GM18519 (cell line): ENCODE measurements around the gene VPREB1.
"Not testable (repeated sequence)": the region's sequence is repeated elsewhere in the genome, so short reads cannot be mapped to it uniquely, and the experiment has no call there.

Experiments
- ATAC-seq: cut with Tn5 transposase; IDR thresholded peaks from one replicate; pipeline ENCODE4 v1.9.1; 2021; ENCODE audit warnings: mild to moderate bottlenecking, moderate library complexity; ENCODE audit not compliant: unreplicated experiment, low FRiP score

Gene VPREB1

DNA sequence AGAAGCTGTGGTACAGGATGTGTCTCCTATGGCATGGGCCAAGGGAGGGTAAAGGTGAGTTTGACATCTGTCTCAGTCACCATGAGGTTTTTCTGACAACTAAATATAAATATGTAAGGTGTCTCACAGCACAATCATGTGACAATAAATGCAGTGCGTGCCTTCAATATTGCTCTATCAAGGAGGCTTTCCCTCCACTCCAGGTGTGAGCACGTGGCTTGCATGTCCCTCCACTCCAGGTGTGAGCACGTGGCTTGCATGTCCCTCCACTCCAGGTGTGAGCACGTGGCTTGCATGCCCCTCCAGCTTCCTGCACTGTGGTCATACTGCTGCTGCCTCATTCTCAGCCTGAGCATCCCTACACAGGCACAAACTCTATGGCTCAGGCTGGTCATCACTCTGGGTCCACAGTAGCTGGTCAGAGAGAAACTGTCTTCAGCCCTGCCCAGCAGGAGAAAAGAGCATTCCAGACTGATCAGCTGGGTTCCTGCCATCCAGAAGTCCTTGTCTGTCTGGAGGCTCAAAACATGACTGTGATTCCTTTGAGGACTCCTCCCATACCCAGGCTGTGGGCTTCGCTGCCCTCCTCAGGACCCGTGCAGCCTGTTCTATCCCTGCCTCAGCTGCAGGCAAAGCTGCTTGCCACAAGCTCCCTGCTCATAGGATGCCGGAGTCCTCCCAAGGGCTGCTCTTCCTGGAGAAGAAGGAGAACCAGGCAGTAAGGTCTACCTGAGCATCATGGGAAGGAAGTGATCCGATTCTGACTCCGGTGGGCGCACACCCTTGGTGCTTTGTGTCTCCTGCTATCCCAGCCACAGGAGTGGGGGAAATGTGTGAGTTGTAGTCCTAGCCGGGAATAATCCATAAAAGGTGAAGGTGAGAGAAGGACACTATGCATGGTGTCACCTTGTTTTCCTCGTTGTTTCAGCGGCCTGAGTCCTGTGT, 33.4 kb upstream of the VPREB1 start:
- ATAC-seq, result no peak

DNA sequence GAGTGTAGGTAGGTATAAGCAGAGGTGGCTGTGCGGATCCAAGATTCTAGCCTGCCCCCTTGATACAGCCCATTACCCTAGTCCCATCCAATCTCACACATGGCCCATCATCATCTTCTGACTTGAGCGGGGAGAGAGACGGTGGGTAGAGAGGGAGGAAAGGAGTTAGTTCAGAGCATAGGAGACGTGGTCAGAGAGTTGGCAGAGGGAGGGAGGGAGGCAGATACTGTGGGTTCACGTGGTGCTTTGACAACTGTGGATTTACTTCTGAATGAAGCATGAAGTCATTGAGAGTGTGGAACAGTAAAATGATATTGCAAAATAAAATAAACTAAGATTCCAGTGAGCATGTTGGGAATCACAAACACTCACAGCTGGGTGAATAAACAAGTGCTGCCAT, 31.4 kb upstream of the VPREB1 start:
- no peak for ATAC-seq

DNA sequence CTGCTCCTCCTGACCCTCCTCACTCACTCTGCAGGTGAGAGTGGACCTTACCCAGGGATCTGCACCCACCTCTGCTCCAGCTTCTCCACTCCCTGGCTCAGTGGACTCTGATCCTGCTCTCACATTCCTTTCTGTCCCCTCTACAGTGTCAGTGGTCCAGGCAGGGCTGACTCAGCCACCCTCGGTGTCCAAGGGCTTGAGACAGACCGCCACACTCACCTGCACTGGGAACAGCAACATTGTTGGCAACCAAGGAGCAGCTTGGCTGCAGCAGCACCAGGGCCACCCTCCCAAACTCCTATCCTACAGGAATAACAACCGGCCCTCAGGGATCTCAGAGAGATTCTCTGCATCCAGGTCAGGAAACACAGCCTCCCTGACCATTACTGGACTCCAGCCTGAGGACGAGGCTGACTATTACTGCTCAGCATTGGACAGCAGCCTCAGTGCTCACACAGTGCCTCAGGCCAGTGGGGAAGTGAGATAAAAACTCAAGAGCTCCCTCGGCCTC, 29.7 kb upstream of the VPREB1 start:
- ATAC-seq, result no peak

DNA sequence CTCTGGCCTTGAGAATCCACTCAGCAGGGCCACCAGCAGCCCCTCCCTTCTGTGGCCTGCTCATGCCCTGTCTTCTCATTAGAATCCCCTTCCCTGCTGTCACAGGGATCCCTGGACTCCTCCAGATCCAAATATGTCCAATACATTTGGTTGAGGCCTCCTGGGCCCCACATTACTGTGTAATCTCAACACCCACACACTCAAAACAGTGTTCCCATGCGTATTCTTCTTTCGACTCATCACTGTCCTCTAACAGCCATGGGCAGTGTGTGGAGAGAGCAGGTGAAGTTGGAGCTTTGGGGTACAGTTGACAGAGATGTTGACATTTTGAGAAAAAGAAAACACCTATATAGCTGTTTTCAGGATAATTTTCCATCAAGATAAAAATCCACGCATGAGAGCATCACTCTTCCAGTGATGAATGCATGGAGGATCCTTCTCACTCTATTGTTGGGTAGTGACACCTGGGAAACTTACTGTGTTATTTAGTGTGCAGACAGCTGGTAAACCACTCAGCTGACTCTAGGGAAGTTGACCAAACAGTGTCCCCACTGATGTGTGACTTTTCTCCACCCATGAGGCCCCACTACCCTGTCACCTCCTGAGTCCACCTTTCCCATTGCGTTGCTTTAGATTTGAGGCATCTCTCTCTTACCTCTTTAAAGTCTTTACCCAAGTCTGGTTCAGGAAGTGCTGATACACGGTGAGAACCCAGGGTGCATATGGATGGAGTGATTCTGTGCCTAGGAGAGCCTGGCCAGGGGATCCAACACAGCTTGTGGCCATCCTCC, 28.7 kb upstream of the VPREB1 start:
- ATAC-seq, result no peak

DNA sequence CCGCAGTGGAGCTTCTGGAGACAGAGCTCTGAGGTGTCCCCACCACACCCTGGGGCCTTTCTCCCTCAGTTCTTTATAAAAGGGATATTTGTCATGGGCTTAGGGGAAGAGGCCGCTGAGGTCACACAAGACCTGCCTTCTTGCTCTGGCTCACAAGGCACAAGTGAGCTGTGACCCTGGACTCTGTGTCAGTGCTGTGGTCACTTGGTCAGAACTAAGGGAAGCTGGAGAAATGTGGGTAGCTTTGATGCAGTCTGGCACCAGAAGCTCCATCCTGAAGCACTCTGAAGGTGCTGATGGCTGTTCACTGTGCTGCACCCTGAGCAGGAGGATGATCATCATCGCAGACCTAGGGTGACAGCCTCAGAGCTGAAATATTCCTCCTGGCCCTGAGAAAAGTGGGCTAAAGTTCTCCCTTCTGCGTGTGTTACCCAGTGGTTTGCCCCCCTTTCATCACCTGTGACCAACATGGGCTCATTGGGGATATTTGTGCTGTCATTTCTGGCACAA, 28.1 kb upstream of the VPREB1 start:
- no peak for ATAC-seq

DNA sequence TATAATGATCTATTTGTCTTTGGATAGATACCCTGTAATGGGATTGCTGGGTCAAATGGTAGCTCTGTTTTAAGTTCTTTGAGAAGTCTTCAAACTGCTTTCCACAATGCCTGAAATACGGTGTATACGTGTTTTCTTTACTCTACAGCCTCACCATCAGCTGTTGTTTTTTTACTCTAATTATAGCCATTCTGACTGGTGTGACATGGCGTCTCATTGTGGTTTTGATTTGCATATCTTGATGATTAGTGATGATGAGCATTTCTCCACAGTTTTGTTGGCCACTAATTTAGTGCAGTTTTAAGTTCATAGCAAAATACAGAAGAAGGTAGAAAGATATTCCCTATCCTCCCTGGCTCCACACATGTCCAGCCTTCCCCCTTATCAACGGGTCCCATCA, 26.3 kb upstream of the VPREB1 start:
- ATAC-seq, result no peak

DNA sequence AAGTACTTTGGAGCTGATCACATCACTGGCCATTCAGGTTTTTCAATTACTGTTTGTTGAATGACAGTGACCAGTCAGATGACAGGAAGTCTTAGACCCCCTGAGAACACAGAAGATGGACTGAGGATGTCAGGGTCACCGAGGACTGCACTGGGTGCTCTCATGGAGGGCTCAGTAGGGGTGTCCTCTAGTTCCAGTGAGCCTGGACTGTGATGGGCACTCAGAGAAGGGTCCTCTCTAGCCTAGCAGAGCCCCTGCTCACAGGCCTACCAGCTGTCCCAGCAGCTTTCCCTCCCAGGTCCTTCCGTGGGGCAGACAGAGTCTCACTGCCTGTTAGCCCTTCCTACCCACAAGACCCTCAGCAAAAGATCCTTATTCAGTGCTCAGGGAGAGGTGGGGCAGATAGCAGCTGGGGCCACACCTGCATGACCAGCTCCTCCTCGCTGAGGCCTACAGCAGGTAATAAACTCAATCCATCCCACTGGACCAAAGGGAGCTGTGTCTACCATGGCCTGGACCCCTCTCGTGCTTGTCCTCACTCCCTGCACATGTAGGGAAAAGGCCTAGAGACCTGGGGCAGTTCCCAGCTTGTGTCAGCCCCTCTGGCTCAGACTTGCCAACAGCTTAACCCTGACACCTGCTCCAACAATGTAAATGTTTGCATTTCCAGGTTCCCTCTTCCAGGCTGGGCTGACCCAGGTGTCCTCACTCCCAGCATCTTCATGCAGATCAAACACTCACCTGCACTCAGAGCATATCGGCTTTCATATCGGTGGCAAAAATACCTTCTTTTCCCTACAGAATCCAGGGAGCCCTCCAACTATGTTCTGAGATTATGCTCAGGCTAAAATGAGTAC, 25.2 kb upstream of the VPREB1 start:
- no peak for ATAC-seq

DNA sequence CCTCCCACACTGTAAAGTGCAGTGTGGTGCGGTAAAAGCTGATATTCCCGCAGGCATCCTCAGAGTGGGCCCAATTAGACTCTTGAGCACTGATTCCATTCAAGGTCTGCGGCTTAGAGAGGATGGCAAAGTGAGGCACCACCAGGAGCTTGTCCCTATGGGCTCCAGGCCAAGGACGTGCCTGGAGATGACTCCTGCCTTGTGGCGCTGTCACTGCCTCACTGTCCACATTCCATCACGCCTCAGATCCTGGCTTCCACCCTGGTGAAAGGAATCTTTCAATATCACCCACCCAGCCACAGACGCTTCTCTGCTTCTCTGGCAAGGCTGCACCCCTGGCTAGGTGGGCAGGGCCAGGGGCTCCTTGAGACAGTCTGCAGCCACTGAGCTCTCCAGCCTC, 23.5 kb upstream of the VPREB1 start:
- not testable (repeated sequence) for ATAC-seq

DNA sequence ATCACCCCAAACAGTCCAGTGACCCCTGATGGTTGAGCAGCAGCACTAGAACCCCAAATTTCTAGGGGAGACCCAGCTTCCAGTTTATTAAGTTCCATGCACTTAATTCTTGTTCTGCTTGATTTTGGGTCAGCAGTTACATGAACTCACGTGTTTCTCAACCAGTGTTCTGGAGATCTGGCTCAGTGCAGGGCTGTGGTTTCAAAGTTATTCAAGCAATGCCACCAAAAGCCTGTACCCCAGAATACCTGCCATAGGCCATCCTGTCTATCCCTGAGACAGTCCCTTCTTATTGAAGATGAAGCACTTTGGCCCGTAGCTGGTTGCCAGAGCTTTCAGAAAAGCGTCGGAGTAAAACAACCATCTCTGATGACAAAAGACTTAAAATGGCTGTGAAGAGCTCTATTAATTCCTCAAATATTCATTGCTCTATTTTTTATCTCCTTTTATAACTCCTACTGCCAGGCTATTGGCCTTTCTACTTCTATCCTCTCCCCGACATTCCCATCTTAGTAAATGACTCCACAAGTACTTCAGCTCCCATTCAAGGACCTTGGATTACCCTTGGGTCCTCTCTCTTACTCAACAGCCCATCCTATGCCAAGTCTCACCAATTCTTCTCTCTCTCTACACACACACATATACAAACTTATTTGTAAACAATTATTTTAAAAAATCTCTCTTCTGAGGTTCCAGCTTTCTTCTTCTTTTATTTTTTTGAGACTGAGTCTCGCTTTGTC, 18.0 kb upstream of the VPREB1 start:
- no peak for ATAC-seq

DNA sequence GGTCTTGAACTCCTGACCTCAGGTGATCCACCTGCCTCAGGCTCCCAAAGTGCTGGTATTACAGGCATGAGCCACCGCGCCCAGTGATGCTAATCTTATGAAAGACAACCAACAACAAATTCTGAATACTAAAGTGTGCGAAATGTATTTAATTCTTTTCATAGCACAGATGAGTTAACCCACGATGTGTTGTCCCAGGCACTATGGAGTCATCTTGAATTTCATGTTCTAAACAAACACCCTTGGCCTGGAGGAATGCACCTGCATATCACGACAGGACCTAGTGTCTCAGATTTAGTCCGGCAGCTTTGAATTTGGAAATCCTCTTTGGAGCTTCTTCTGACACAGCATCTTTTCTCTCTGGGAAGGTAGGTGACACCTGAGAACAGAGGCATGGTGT, 16.2 kb upstream of the VPREB1 start:
- ATAC-seq, result no peak

DNA sequence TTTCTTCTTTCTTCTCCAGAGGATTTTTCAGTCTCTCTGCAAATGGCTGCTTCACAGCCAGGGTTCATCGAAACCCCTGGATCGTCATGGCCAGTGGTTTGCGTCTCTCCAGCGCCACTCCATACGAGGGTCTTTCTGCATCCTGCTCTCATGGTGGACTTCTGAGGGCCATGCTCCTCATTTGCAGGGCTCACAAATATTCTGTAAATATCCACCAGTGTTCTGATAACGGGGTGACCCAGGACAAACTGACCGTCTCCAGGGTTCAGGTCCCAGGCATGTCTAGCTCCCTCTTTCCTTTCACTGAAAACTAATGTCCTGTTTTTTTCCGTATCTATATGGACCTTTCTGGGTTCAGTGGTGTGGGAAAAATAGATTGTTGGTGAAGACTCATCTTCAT, 15.7 kb upstream of the VPREB1 start:
- ATAC-seq, result no peak

DNA sequence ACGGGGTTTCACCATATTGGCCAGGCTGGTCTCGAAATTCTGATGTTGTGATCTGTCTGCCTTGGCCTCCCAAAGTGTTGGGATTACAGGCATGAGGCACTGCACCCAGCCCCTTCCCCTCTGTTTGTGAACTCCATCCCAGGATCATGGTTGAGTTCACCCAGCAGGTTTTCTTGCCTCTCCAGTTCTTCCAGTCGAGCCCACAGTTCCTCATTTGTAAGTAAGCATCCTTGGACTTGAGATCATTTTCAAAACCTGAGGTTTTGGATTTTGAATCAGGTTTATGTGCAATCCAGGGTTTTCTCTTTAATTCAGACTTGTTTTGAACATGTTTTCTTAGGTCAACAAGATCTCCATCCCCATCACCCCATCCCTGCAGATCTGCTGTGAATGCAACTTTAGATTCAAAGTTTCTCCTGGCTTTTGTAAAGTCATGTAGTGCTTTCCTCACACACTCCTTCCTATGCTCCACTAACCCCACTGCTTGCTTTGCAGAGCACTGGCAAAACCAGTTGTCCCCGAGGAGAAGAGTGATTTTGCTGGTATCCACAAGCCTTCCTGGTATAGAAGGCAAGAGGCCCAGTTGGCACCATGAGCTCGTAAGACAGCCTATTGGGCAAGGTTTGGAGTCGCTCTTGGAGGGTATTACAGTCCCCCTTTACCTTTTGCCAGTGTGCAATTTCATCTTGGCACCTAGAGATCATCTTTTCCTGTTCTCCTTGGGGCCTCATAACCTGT, 14.7 kb upstream of the VPREB1 start:
- no peak for ATAC-seq

DNA sequence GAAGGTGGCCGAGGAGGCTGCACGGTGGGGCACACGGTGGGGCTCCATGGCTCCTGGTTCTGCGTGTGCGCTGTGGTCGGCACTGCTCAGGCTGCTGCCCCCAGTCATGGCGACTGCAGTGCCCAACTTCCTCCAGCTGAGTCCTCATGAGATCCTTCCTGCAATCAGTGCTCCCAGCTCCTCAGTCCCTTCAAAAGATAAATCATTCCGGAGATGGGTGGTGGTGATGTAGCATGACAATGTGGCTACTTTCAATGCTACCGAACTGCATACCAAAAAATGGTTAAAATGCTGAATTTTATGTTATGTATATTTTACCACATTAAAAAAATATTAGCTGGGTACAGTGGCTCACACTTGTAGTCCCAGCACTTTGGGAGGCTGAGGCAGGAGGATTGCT, 14.1 kb upstream of the VPREB1 start:
- no peak for ATAC-seq

DNA sequence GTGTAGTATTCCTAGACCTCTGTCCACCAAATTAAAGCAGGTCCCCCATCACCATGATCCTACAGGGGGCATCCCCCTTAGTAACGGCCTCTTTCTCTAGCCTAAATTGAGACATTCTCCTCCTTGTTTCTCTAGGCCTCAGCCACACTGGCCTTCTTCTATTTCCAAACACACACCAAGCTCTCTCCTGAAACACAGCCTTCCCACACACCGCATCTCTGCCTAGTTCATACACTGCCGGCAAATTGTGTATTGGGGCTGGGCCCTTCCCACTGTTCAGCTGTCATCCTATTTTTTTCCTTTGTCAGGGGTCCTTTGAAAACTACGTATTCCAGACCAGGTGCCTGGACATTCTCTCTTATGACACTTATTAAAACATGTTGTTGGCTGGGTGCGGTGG, 11.5 kb upstream of the VPREB1 start:
- ATAC-seq, result no peak

DNA sequence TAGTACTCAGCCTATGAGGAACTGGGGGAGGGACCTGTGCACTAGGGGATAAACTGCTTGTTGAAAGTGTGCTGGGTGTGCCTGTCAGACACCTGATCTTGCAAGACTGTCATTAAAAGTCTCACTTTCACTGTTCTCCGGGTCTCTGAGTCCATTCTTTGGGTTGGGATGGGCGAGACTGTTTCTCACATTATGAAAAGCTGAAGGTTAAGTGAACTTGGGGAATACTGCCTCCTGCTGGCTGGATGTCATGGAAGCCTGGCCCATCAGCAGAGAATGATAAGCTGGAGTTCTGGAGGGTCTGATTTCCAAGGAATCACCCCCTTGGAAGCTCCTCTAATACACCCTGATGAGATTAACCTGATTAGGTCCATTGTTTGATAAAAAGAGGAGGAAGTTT, 9.0 kb upstream of the VPREB1 start:
- no peak for ATAC-seq

DNA sequence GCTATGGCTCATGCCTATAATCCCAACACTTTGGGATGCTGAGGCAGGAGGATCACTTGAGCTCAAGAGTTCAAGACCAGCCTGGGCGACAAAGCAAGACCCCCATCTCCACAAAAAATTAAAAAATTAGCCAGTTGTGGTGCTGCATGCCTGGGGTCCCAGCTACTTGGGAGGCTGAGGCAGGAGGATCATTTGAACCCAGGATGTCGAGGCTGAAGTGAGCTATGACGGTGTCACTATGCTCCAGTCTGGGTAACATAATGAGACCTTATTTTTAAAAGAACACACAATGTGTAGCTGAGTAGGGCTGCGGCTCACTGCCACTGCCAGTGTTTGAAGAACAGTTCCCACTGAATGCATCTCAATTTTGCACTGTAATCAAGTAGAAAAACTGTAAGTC, 7.1 kb upstream of the VPREB1 start:
- ATAC-seq, result no peak

DNA sequence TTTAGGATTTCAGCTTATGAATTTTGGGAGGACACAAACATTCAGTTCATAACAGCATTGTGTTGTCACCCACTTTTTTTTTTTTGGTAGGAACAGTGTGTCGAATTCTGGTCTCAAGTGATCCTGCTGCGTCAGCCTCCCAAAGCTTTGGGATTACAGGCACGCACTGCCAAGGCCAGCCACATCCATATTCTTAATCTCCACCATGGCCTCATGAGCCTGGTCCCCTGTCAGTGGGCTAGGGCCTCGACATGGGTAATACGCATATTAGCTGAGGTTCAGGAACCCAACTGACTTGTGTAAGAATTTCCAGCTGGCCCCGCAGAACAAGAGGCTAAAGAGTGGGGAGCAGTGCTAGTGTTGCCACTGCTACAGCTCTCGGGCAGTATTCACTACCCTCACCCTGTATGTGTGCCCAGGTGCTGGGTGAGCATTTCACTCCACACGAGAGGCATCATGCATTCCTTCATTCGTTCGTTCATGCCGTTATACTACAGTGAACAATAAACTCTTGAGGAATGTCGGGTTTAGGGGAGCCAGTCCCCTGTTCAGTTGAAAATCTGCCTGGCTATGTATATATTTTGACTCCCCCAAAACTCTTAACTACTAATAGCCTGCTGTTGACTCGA, 5.2 kb upstream of the VPREB1 start:
- ATAC-seq, result no peak

DNA sequence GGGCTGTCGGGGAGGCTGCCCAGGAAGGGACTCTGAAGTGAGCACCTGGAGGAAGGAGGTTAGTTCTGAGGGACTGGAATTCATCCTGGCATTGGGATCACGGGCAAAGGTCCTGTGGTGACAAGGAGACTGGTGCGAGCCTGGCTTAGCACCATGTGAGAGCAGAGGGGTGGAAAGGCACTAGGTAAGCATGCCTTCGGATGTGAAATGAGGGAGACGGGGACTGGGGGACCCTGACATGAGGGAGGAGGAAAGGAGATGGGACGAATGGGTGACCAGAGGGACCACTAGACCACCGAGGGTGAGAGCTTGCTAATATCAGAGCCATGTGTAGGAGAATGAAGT, 3.1 kb upstream of the VPREB1 start:
- no peak for ATAC-seq

DNA sequence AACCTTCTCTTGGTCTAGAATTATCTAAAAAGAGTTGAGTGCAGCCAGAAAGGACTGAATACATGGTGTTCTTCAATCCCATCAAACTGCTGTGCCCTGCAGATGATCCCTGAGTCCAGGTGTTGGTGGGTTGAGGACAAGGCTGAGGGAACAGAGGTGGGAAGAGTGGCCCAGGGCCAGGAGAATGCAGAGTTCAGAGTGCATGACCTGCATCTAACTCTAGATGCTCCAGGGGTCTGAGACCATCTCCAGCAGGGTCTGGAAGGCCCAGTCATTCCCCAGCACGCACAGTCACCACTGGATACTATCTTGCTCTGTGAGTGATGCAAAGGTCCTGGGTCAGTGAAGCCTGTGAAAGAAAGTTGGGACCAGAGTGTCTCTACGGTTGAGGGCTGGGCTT, 2.1 kb upstream of the VPREB1 start:
- no peak for ATAC-seq
